ENCODE data around the gene C5AR1. TPM values are rescaled to one million over a fixed set of nuclear protein-coding genes. Genes with fewer than 3 reads are reported as not detected.

The C5AR1 gene
- total RNA-seq, 6 donors from 2014 or later = 20.3 to 87.3 (median 45.1) TPM

GRCh38 chr19:47272448-47273312 lies 37.0 kb upstream of the C5AR1 start:
- H3K27ac ChIP-seq = peak overlapping the region; percentile 91 to 99 (median 96)
- H3K27me3 ChIP-seq = no peaks in the 10 kb centered on the region
- 39 to 58% methylated on average over 24 to 42 of the region's 42 CpGs for WGBS, 2 donors
- H3K4me3 ChIP-seq = peak overlapping the region; percentile 33 to 94 (median 70)
- ATAC-seq (ENCODE audit: low FRiP score in 2 of 2) (no peak), DNase-seq (no peak)
- H3K4me1 ChIP-seq = peaks cover 27 to 31% (median 30%) of the 10 kb centered on the region in 4 donors
- H3K36me3 ChIP-seq = peaks cover 11 to 41% (median 29%) of the 10 kb centered on the region in 4 donors
- TF ChIP-seq POLR2AphosphoS5 (IDR thresholded peaks at IDR 0.05) = no peak
- peak in 1 of 6 experiments; percentile 17 for TF ChIP-seq CTCF (IDR thresholded peaks at IDR 0.05)
- no peaks in the 10 kb centered on the region for H3K9me3 ChIP-seq

- Histone ChIP-seq H3K4me3 (peak overlapping the region; percentile 33 to 94 (median 70)), H3K9me3 (no peaks in the 10 kb centered on the region), H3K36me3 (peaks cover 8 to 33% (median 25%) of the 10 kb centered on the region in 4 donors), H3K27ac (peak overlapping the region; percentile 91 to 99 (median 96)), H3K27me3 (no peaks in the 10 kb centered on the region), H3K4me1 (peaks cover 27 to 31% (median 30%) of the 10 kb centered on the region in 4 donors)
- peak; percentile 95 to 96 for DNase-seq
- ATAC-seq (ENCODE audit: low FRiP score in 2 of 2) = peak; percentile 92 to 95
- peak in 3 of 4 donors; percentile 82 to 93 (median 83) for TF ChIP-seq POLR2A (IDR thresholded peaks at IDR 0.05)
- peak in 1 of 6 experiments; percentile 18 for TF ChIP-seq CTCF (IDR thresholded peaks at IDR 0.05)
- peak in 1 of 4 donors; percentile 45 for TF ChIP-seq EP300 (IDR thresholded peaks at IDR 0.05)
- peak; percentile 92 to 94 for TF ChIP-seq POLR2AphosphoS5 (IDR thresholded peaks at IDR 0.05)
- WGBS, 2 donors = 0% methylated on average over 3 to 28 of the region's 54 CpGs
Measured at GRCh38 chr19:47273313-47274070, 36.2 kb upstream of the C5AR1 start.

GRCh38 chr19:47274071-47274890 lies 35.4 kb upstream of the C5AR1 start, which contains the start of gene INAFM1:
INAFM1 (plus strand) TSS chr19:47274885; CDS start chr19:47274920, 35 bp downstream.
- peak within 1 kb of the TSS; percentile 60 to 94 (median 72) for H3K4me3 ChIP-seq
- peaks cover 27 to 31% (median 30%) of the 10 kb centered on the region in 4 donors for H3K4me1 ChIP-seq
- H3K27ac ChIP-seq = peak within 1 kb of the TSS; percentile 91 to 99 (median 96)
- WGBS, 2 donors = 0 to 1% methylated on average over 19 to 46 of the region's 72 CpGs
- TF ChIP-seq EP300 (IDR thresholded peaks at IDR 0.05) = no peak
- TF ChIP-seq POLR2AphosphoS5 (IDR thresholded peaks at IDR 0.05) = peak; percentile 52 to 68
- TF ChIP-seq CTCF (IDR thresholded peaks at IDR 0.05) = no peak
- no peak for TF ChIP-seq POLR2A (IDR thresholded peaks at IDR 0.05)
- H3K27me3 ChIP-seq = no peaks in the 10 kb centered on the region
- H3K9me3 ChIP-seq = no peaks in the 10 kb centered on the region
- H3K36me3 ChIP-seq = peaks cover 8 to 27% (median 22%) of the 10 kb centered on the region in 4 donors
- ATAC-seq (ENCODE audit: low FRiP score in 2 of 2) = peak; percentile 93 to 97
- DNase-seq = peak; percentile 99 to 100

Data from upper lobe of left lung (tissue), 6 donors.